Bronchial epithelial cell (primary cell): Measurements from ENCODE around the gene AUTS2. TPM values are rescaled to one million over a fixed set of nuclear protein-coding genes. Genes with fewer than 3 reads are reported as not detected.

Experiments
- DNase-seq: peaks from one replicate; pipeline ENCODE4 v3.0.0-alpha.2; 2010; ENCODE audit warnings: low read depth
- FAIRE-seq: peaks from 2 replicates; lab custom pipeline; 2011; peaks lifted over from hg19 to GRCh38; lab: Jason Lieb, UNC
- H3K27me3 ChIP-seq: 2 replicates; pipeline ENCODE4 v1.5.1; 2011; ENCODE audit warnings: low read length; ENCODE audit not compliant: control insufficient read depth, insufficient read depth
- H3K36me3 ChIP-seq: 2 replicates; pipeline ENCODE4 v1.5.1; 2011; ENCODE audit warnings: low read length; ENCODE audit not compliant: control insufficient read depth, insufficient read depth
- H3K4me3 ChIP-seq: 2 replicates; pipeline ENCODE4 v1.5.1; 2011; ENCODE audit warnings: mild to moderate bottlenecking, low read depth, low read length, control low read depth
- CTCF ChIP-seq: IDR thresholded peaks from 2 replicates; pipeline ENCODE4 v1.5.1; 2011; ENCODE audit warnings: mild to moderate bottlenecking, moderate library complexity, low read length, control low read depth, inconsistent platforms; ENCODE audit not compliant: insufficient read depth, severe bottlenecking
- total RNA-seq: library from RNA; depleted of rRNA; stranded (reverse); fragments of >200 nt; gene quantifications from 2 replicates; pipeline ENCODE4 v1.2.1, GENCODE V29; 2014

The AUTS2 gene
- total RNA-seq, 1 donor from 2014 or later, result 9.5 TPM

GRCh38 chr7:70072220-70072619, 473.9 kb downstream of the AUTS2 start:
- H3K36me3 ChIP-seq, result no peaks in the 10 kb centered on the region
- no peak for TF ChIP-seq CTCF
- no peak overlapping the region for H3K4me3 ChIP-seq
- FAIRE-seq (no peak), DNase-seq (no peak)
- H3K27me3 ChIP-seq, result no peaks in the 10 kb centered on the region

GRCh38 chr7:70076325-70076724, 478.1 kb downstream of the AUTS2 start:
- Histone ChIP-seq H3K36me3 (no peaks in the 10 kb centered on the region), H3K4me3 (no peak overlapping the region), H3K27me3 (no peaks in the 10 kb centered on the region)
- DNase-seq (no peak), FAIRE-seq (no peak)
- TF ChIP-seq CTCF, result no peak

- H3K36me3 ChIP-seq, result no peaks in the 10 kb centered on the region
- H3K27me3 ChIP-seq, result no peaks in the 10 kb centered on the region
- DNase-seq (no peak), FAIRE-seq (no peak)
- no peak overlapping the region for H3K4me3 ChIP-seq
- TF ChIP-seq CTCF, result no peak
Measured at GRCh38 chr7:70082099-70082611, 483.9 kb downstream of the AUTS2 start.

GRCh38 chr7:70091362-70091761, 493.1 kb downstream of the AUTS2 start:
- no peak for FAIRE-seq
- no peak for DNase-seq

GRCh38 chr7:70092314-70093204, 494.3 kb downstream of the AUTS2 start:
- TF ChIP-seq CTCF, result no peak
- no peak for FAIRE-seq

More at GRCh38 chr7:70091362-70091761, 493.1 kb downstream of the AUTS2 start:
- Histone ChIP-seq H3K27me3 (no peaks in the 10 kb centered on the region), H3K4me3 (no peak overlapping the region), H3K36me3 (no peaks in the 10 kb centered on the region)
- no peak for TF ChIP-seq CTCF

More at GRCh38 chr7:70092314-70093204, 494.3 kb downstream of the AUTS2 start:
- Histone ChIP-seq H3K4me3 (no peak overlapping the region), H3K36me3 (no peaks in the 10 kb centered on the region), H3K27me3 (no peaks in the 10 kb centered on the region)
- no peak for DNase-seq
